HUES48 (cell line): ENCODE measurements around the gene TNRC18.

Experiments
- H3K27ac ChIP-seq: one replicate; pipeline ENCODE4 v1.7.0; 2013; ENCODE audit warnings: low read depth, low read length, inconsistent platforms
- H3K27me3 ChIP-seq: 2 replicates; pipeline ENCODE4 v1.6.1; 2013; ENCODE audit warnings: mild to moderate bottlenecking, low read length; ENCODE audit not compliant: control insufficient read depth, insufficient read depth
- H3K36me3 ChIP-seq: 2 replicates; pipeline ENCODE4 v1.6.1; 2013; ENCODE audit warnings: low read length; ENCODE audit not compliant: control insufficient read depth, insufficient read depth
- H3K4me1 ChIP-seq: 2 replicates; pipeline ENCODE4 v1.6.1; 2013; ENCODE audit warnings: mild to moderate bottlenecking, low read length; ENCODE audit not compliant: control insufficient read depth, insufficient read depth
- H3K4me3 ChIP-seq: 2 replicates; pipeline ENCODE4 v1.5.1; 2013; ENCODE audit warnings: mild to moderate bottlenecking, low read depth, low read length
- H3K9ac ChIP-seq: 2 replicates; pipeline ENCODE4 v1.6.1; 2013; ENCODE audit warnings: mild to moderate bottlenecking, low read depth, low read length, moderate library complexity
- H3K9me3 ChIP-seq: 2 replicates; pipeline ENCODE4 v1.6.1; 2013; ENCODE audit warnings: low read length; ENCODE audit not compliant: control insufficient read depth, insufficient read depth

The TNRC18 gene

DNA sequence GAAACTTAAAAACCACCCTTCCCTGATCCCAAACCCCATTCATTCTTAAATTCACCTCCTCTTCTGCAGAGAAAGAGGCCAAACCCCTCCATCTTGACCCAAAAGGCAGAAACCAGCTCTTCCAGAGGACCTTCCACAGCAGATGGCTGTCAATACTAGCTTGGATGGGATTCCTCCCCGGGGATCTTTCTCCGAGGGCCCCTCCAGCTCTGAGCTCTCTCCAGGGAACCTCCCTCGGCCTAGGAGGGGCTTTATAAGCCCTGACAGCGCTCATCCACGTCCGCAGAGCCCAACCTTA, 5.4 kb downstream of the TNRC18 start:
- no peaks in the 10 kb centered on the region for H3K9me3 ChIP-seq
- peaks cover 70% of the 10 kb centered on the region for H3K27me3 ChIP-seq
- H3K4me3 ChIP-seq: peak overlapping the region; percentile 48; the same call in 1 of the 2 replicates
- H3K4me1 ChIP-seq: peaks cover 35% of the 10 kb centered on the region
- no peaks in the 10 kb centered on the region for H3K36me3 ChIP-seq
- H3K27ac ChIP-seq: peak overlapping the region; percentile 58
- H3K9ac ChIP-seq: no peak overlapping the region

DNA sequence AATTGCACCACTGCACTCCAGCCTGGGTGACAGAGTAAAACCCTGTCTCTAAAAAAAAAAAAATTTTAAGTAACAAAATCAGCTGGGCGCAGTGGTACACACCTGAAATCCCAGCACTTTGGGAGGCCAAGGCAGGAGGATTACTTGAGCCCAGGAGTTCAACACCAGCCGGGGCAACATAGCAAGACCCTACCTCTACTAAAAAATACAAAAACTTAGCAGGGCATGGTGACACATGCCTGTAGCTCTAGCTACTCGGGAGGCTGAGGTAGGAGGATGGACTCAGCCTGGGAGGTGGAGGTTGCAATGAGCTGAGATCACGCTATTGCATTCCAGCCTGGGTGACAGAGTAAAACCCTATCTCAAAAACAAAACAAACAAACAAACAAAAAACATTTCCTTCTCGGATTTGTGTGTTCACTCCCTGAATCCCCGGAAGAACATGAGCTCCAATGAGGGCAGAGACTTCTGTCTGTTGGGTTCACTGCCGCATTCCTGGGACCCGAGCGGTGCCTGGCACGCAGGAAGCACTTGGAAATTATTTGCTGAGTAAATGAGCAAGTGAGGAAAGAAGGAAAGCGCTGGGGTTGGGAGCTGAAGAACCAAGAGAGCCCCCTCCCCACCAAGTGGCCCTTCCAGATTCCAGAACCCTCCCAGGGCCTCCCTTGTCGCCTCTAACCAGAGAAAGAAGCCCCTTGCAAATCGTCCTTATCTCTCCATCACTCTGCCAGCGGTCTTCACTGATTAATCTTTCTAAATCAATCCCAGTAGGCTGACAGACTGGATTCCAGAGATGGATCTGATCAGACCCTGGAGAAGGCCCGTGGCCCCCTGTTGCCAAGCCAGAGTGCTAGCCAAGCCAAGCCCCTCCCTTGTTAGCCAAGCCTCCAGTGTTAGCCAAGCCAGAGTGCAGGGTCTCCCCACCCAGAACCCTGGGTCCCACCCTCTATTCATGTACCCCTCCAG, 6.2 kb downstream of the TNRC18 start:
- no peak overlapping the region for H3K27ac ChIP-seq
- H3K9ac ChIP-seq: no peak overlapping the region

DNA sequence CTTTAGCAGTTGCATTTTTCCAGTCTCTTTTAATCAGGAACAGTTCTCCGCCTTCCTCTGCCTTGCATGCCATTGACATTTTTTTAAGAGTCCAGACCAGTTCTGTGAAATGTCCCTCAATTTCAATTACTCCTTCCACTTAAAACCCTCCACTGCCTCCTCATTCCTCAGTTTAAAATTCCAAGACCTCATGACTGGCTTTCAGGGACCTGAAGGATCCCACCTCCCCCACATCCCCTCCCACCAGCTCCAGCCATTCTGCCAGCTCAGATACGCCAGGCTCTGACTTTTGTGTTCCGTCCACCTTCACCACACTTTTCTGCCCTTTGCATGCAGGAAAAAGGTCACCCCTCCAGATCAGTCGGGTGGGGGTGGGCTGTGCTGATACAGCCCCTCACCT, 8.7 kb downstream of the TNRC18 start:
- no peak overlapping the region for H3K9ac ChIP-seq
- H3K27me3 ChIP-seq: peaks cover 40% of the 10 kb centered on the region
- peaks cover 20% of the 10 kb centered on the region for H3K4me1 ChIP-seq
- no peak overlapping the region for H3K4me3 ChIP-seq
- H3K9me3 ChIP-seq: no peaks in the 10 kb centered on the region
- no peaks in the 10 kb centered on the region for H3K36me3 ChIP-seq
- no peak overlapping the region for H3K27ac ChIP-seq

More for the DNA sequence above, 6.2 kb downstream of the TNRC18 start:
- no peak overlapping the region for H3K4me3 ChIP-seq
- peaks cover 65% of the 10 kb centered on the region for H3K27me3 ChIP-seq
- H3K4me1 ChIP-seq: peaks cover 35% of the 10 kb centered on the region
- H3K36me3 ChIP-seq: no peaks in the 10 kb centered on the region
- no peaks in the 10 kb centered on the region for H3K9me3 ChIP-seq

DNA sequence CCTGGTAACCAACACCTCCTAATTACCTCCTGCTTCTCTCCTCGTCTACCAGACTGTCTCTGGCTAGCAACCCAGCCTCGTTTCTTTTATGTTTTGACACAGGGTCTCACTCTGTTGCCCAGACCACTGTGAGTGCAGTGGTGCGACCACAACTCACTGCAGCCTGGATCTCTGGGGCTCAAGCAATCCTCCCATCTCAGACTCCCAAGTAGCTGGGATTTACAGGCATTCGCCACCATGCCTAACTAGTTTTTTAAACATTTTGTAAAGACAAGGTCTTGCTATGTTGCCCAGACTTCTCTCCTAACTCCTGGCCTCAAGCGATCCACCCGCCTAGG, 10.2 kb downstream of the TNRC18 start:
- Histone ChIP-seq H3K27me3 (peaks cover 35% of the 10 kb centered on the region), H3K27ac (no peak overlapping the region), H3K4me3 (no peak overlapping the region), H3K9me3 (no peaks in the 10 kb centered on the region), H3K4me1 (peaks cover 13% of the 10 kb centered on the region), H3K9ac (no peak overlapping the region), H3K36me3 (no peaks in the 10 kb centered on the region)

DNA sequence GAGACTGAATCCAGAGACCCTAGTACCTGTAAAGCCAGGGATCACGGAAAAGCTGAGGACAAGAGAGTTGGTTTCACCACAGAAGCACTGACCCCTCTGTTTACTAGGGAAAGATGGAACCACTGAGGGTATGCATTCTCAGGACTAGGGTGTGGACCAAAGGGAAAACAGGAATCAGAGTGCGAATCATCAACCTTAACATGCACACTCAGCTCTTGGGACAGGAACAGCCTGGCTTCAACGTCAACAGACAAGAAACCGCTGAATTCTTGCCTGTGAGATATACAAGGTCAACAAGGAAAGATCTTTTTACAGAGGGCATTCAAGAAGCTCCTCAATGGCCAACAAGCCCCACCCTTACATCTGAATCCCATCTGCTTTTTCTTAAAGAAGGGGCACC, 14.9 kb downstream of the TNRC18 start:
- peaks cover 32% of the 10 kb centered on the region for H3K27me3 ChIP-seq
- H3K36me3 ChIP-seq: no peaks in the 10 kb centered on the region
- H3K4me1 ChIP-seq: peaks cover 22% of the 10 kb centered on the region
- no peak overlapping the region for H3K4me3 ChIP-seq
- peak overlapping the region; percentile 12 for H3K27ac ChIP-seq
- no peaks in the 10 kb centered on the region for H3K9me3 ChIP-seq
- H3K9ac ChIP-seq: no peak overlapping the region

DNA sequence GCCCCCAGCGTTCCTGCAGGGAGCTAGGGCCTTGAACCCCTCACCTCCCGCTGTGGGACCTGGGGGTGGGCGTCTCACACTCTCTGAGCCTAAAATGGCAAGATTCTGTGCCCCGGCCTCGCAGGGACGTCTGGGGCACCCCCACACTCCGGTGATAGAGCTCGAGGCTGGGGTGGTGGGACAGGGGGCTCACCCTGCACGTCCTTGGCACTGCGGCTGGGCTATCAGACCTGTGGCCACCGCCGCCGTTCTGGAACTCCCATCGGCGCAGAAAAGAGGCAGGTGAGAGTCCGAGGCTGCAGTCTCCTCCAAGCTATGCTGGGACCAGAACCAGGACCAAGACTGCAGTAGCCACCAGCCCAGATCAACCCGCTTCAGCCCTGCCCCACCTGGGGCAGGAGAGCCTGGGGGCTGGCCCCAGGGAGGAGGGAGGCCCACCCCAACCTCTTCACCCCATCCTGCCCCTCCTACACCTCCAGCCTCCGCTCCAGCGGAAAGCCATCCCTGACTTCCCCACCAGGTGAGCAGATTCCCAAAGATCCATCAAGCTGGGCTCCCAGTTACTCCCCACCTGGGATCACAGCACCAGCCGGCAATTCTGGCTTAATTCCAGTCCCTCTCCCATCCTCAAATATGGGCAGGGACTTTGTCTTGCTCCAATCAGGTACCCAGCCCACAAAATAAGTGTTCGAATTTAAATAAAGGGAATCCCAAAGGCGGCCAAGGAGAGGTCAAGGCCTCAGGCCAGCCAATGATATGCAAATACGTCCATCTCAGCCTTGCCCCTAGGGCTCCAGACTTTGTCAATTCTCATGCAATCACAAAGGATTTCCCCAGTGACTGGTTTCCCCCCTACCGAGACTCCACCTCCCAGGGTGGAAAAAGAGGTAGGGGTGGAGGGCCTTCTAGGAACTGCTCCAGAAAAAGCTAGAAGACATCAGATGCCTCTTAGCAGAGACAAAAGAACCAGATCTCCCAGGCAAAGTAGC, 16.4 kb downstream of the TNRC18 start:
- peak overlapping the region; percentile 49 for H3K4me3 ChIP-seq

DNA sequence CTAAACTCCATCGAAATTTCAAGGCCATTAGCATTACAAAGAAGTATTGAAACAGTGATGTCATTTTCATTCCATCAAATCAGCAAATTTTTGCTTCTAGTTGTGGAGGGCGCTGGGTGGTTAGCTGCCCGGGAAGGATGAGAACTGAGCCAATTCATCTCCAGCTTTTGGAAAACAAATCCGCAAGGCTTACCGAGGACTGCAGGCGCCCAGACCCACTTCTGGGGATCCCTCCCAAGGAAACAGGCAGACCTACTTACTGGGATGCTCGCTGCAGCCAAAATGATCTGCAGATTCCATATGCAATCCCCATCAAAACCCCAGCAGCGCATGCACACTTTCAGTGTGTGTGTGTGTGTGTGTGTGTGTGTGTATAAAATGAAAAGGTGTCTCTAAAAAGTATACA, 19.2 kb downstream of the TNRC18 start:
- Histone ChIP-seq H3K36me3 (no peaks in the 10 kb centered on the region), H3K27ac (no peak overlapping the region), H3K27me3 (peaks cover 32% of the 10 kb centered on the region)

More for the DNA sequence above, 16.4 kb downstream of the TNRC18 start:
- Histone ChIP-seq H3K27ac (peak overlapping the region; percentile 76), H3K9ac (no peak overlapping the region), H3K4me1 (peaks cover 22% of the 10 kb centered on the region), H3K9me3 (no peaks in the 10 kb centered on the region), H3K27me3 (peaks cover 32% of the 10 kb centered on the region), H3K36me3 (no peaks in the 10 kb centered on the region)

DNA sequence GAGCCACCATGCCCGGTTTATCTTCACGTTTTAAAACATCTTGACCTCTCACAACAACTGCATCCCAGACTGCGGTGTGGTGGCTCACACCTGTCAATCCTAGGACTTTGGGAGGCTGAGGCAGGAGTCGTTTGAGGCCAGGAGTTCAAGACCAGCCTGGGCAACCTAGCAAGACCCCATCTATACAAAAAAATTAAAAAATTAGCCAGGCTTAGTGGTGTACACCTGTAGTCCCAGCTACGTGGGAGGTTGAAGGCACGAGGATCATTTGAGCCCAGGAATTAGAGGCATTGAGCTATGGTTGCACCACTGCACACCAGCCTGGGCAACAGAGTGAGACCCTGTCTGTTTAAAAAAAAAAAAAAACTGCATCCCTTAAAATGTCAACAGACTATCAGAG, 20.2 kb downstream of the TNRC18 start:
- Histone ChIP-seq H3K4me1 (peaks cover 15% of the 10 kb centered on the region), H3K36me3 (no peaks in the 10 kb centered on the region), H3K9ac (no peak overlapping the region), H3K4me3 (no peak overlapping the region), H3K27ac (no peak overlapping the region), H3K27me3 (peaks cover 22% of the 10 kb centered on the region), H3K9me3 (no peaks in the 10 kb centered on the region)

More for the DNA sequence above, 19.2 kb downstream of the TNRC18 start:
- Histone ChIP-seq H3K9me3 (no peaks in the 10 kb centered on the region), H3K9ac (no peak overlapping the region), H3K4me3 (no peak overlapping the region), H3K4me1 (peaks cover 22% of the 10 kb centered on the region)

DNA sequence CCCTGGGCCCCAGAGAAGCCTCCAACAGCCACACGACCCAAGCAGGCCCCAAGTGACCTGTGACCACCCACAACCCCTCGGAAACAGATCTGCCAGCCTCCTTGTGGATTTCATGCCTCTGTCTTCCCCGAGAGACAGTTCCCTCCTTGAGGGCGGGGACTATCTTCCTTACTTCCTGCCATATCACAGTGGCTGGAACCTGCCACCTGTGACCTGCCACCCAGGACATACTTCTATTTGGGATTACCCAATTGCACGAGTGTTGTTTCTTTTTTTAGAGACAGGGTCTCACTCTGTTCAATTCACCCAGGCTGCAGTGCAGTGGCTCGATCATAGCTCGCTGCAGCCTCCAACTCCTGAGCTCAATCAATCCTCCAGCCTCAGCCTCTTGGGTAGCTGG, 25.9 kb downstream of the TNRC18 start:
- Histone ChIP-seq H3K36me3 (no peaks in the 10 kb centered on the region), H3K4me3 (no peak overlapping the region), H3K9ac (no peak overlapping the region), H3K27me3 (no peaks in the 10 kb centered on the region), H3K27ac (no peak overlapping the region), H3K4me1 (no peaks in the 10 kb centered on the region), H3K9me3 (no peaks in the 10 kb centered on the region)

DNA sequence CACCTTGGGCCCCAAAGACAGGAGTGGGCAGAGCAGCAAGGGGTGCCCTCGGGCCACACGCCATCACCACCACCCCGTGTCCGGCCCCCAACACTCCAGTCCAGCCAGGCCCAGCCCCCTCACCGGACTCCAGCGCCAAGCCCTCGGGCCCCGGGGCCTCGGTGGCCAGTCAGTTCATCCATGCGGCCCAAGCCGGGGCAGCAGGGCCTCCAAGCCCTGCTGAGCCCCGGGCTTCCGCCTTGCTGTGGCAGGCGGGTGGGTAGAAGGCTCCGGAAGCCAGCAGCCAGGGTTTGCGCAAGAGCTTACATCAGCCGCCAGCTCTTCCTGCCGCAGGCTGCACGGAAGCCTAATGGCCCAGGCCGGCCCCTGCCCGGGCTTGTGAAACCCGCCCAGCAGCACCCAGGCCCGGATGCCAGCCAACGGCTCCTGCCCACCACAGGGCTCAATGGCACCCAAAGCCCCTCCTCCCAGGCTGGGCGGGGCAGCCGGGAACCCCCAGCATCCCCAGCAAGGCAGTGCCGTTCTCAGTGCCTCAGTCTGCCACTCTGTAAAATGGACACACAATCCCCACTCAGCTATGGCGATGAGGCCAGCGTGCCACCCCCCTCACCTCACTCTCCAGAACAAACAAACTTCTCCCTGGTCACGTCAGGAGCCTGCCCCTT, 26.5 kb downstream of the TNRC18 start:
- Histone ChIP-seq H3K4me1 (no peaks in the 10 kb centered on the region), H3K9ac (no peak overlapping the region), H3K36me3 (no peaks in the 10 kb centered on the region), H3K27me3 (no peaks in the 10 kb centered on the region), H3K27ac (no peak overlapping the region), H3K4me3 (no peak overlapping the region), H3K9me3 (no peaks in the 10 kb centered on the region)
